HG02588 (cell line): ENCODE results near the gene KCTD2.

Experiments
- ATAC-seq: cut with Tn5 transposase; IDR thresholded peaks from one replicate; pipeline ENCODE4 v1.9.1; 2021; ENCODE audit warnings: mild to moderate bottlenecking, moderate library complexity; ENCODE audit not compliant: unreplicated experiment

Gene KCTD2

DNA sequence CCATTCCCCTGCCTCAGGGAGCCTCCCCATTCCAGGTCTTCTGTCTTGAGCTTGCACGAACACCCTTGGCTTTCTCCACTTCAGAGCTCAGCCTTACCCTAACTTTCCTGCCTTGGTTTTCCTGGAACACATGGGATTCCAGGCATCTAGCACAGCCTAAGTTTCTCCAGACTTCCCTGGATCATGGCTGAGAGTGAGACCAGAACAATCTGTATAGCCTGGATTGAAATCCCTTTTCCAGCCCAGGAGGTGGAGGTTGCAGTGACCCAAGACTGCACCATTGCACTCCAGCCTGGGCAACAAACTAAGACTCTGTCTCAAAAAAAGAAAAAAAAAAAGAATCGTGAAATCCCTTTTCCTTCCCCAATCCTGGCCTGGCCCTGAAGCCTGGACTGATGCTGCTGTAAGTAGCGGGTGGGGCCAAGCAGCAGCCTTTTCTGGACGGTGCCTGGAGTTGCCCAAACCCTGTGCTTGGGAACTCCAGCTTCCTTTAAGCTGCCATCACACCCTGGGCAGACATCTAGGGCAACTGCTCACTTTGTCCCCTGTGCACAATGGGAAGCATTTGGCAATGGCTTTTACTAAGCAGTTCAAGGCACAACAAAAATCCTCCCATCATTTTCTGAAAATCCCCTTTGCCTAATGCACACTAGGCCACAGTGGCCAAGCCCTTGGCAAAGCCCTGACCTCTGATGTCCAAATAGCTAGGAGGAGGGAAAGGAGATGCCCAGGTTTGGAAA is 28.7 kb downstream of the KCTD2 start:
- no peak for ATAC-seq

DNA sequence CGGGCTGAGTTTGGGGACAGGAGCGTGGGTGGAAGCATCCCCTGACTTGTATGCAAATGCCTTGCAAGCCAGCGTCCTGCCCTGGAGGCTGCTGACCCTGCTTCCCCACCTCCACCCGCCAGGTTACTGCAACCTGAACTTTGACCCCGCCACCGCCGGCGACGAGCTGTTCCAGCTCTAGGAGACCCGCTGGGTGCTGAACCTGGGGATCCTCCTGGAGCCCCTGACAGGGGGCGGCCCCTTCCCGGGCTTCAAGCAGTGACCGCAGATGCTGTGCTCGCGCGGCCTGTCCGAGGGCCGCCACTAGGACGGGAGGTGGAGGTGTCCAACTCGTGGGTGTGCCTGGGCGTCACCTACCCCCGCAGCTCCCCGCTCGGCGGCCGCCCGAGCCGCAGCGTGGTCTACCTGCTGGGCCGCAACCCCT is 30.1 kb downstream of the KCTD2 start:
- ATAC-seq: no peak

DNA sequence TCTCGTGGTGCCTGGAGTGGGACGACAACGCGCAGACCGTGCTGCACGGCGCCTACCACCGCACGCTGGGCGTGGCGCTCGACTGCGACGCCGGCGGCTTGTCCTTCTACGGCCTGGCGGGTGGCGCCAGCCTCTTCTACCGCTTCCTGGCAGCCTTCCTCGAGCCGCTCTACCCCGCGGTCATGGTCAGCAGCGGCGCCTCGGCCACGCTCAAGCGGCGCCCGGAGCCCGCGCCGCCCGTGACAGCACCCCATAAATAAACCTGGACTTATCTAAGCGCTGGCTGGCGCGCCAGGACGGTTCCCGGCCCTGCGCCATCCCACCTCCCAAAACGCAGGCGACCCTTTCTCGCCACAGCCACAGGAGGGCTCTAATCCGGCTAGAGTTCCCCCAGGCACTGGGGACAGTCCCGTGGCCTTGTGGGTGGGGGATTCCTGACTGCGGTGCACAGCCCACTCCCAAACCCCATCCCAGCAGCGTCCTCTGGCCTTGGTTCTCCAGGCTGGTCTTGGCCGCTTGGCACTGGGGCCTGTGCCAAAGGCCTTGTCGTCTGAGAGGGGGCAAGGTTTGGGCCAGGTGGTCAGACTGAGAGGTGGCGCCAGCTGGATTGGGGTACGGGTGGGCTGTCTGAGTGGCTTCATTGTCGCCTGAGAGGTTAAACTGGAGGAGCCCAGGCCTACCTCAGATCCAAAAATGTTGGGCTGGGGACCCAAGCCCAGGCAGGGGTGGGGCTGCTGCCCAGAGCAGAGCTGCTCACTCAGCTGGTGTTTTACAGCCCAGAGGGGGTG is 30.7 kb downstream of the KCTD2 start:
- ATAC-seq: no peak

DNA sequence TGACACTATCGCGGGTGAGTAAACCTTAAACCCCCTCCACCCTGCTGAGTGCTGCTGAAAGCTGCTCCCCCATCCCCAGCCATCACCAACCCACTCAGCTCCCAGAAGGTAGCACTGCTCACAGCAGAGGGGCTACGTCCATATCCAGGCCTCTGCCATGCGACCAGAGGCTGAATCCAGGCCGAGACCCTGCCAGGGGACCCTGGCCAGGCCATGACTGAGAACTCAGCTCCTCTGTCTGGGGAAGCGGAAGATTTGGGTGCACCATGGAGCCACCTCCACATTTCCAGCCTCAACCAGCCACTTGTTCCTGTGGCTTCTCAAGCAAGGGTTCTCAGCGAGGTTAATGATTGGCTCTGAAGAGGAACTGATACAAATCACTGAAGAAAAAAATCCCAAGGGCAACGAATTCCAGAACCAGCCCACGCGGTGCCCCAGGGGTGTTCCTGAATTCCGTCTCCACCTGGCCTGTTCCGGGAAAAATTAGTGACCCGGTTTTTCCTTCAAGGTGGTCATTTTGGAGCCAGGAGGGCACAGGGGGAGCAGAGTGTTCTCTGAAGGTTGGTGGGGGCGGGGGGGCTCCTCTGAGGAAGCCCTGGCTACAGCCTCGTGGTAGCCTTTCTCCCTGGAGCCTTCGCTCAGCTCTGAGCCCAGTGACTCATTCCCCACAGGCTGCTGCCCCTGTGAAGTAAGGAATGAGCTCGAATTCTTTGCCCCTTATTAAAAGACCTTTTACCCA is 31.4 kb downstream of the KCTD2 start:
- no peak for ATAC-seq

DNA sequence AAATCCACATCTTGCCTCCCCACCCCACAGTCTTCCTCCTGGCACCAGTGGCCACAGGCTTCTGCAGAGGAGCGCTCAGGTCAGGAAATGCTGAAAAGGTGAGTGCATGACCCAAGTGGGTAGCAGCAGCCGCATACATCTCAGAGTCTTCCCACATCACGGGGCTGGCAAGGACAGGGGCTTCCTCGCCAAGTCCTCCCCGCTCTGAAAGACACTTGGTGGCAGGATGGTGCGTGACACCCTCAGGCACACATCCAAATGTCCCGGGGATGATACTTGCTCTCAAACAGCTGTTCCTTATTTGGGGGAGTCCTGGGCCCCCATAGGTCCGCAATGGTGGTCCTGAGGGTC is 32.0 kb downstream of the KCTD2 start:
- no peak for ATAC-seq

DNA sequence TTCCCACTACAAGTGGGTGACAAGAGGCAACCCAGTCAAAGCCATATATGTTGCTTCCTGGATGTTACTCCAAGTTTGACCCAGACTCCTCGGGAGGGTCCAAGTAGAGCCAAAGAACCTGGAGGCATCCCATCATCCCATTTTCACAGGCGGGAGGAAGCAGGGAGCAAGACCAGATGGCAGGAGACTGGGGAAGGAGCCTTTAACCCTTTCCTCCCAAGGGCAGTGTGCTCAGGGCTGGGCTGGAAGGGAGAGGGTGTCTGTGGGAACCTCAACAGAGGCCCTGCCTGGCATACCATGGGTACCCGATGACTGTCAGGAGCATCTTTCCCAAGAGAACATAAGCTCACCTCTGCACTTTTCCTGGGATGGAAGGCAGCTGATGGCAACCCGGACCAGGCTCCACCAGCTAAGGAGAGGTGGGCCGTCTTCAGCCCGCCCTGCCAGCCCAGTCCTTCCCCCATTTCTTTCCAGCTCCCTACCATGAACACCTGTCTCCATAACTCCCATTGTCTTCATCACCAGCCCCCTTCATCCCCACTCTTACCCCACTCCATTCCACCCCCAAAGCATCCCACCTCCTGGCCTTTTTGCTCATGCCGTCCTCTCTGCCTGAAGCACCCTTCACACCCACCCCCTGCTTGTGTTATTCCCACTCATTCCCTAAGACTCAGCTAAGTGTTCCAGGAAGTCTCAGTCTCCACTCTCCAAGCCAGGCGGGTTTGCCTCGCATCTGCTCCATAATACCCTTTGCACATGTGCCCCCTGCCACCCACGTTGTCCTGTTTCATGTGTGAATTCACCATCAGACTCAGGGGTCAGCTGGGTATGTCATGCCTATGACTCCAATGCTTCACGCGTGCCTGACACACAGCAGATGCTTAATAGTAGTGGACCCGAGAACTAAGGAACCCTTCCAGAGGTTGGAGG is 34.9 kb downstream of the KCTD2 start:
- no peak for ATAC-seq

DNA sequence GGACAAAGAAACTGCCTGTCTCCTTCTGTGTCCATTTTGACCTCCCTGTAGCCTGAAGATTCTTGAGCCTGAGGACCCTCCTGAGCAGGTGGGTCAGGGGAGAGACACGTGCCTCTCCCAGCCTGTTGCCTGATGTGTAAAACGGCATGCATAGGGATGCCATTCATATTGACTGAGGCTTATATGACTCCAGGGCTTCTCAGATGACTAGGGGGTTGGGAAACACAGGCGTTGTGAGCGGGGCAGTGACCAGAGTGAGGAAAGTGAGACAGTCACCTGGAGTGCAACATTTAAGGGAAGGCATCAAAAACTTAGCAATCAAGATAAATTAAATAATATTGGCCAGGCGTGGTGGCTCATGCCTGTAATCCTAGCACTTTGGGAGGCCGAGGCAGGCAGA is 35.7 kb downstream of the KCTD2 start:
- ATAC-seq: no peak

DNA sequence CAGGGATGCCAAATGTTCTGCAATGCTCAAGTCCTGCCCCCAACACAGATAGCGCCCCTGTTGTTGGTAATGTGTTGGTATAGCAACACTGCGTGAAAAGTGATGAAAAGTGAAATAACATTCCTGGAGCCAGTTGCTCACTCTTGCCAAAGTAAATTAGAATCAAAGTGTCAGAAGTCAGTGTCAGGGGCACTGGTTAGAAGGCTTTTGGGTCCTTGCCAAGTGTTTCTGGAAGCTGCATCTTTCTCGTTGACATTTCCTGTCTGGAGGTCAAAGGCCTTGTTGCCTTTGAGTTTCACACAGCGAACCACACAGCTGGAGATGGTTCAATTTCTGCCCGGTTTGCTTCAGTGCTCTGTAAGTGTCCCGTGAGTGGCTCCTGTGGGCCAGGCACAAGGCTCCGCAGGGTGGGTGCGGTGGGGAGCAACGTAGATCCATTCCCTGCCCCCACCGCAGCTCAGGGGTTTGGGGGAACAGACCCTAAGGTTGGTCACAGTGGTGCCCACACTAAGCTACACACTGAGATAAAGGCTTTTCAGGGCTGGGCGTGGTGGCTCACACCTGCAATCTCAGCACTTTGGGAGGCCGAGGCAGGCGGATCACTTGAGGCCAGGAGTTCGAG is 37.1 kb downstream of the KCTD2 start:
- no peak for ATAC-seq

DNA sequence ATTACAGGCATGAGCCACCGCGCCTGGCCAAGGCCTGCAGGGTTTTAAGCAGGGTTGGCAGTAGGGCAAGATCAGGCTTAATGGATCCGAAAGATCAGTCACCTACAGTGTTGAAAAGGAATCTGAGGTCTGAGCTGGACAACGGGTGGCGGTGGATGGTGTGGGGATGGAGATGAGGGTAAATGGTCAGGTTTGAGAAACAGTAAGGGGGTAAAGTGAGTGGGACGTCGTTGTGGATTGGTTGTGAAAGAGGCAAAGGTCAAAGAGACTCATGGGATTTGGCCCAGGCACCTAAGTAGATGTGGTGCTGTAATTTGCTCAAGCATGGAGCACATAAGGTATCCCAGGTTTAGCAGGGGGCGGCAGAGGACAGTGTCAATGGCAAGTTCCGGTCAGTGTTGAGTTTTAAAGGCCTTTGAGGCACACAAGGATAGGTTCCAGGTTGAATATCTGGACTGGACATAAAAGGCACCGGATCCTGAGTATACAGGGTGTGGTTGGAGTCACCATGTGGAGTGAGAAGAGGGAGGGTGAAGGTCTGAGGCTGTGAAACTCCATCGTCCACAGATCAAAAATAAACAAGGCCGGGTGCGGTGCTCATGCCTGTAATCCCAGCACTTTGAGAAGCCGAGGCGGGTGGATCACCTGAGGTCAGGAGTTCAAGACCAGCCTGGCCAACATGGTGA is 39.6 kb downstream of the KCTD2 start:
- ATAC-seq: no peak

DNA sequence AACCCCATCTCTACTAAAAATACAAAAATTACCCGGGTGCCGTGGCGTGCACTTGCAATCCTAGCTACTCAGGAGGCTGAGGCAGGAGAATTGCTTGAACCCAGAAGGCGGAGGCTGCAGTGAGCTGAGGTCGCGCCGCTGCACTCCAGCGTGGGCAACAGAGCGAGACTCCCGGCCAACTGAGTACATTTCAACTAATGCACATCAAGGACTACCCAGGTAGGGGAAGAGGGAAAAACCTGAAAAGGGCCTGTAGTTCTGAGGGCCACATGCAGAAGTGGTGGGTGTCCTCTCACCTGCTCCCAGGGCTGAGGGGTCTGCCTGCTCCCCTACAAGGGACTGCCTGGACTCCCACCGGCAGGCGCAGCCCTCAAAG is 40.1 kb downstream of the KCTD2 start:
- ATAC-seq: no peak

DNA sequence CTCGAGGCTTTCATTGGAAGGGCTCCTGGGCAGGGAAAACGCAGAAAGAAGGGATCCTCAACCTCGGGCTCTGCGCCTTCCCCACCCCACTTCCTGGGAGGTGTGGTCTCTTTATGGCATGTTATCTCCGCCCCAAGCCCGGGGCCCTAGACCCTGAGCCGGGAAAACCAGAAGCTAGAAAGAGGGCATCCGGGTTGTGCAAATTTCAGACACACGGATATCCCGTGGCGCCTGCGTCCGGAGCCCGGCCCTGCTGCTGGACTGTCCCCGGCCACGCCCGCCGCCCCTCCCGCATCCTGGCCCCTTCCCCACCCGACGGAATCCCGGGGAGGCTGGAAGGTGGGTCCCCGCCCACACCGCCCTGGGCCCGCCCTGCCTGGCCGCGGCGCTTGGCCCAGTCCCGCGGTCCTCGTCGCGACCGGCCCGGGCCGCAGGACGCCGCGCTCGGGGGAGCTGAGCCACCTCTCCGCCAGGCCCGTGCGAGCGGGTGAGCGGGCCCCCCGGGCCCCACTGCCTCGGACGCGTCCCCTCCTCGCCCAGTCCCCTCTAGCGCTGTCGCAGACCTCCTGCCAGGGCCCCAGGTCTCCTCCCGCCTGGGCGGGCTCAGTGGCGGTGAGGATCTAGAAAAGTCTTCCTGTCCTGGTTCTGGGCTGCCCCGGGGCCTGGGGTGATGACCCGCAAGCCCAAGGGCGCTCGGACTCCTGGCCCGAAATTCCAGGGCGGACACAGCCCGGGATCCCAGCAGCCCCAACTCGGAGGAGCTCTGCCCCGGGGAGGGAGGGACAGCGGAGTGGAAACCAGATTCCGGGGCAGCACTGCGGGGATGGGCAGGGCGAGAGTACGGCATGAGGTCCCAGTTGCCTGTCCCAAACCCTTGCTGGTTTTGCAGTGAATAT is 40.8 kb downstream of the KCTD2 start, which contains the start of gene SLC16A5:
SLC16A5 (plus strand) TSS at position 397 of the 896 bp plus-strand sequence. CDS start 5,683 bp downstream, outside the sequence.
- ATAC-seq: no peak

DNA sequence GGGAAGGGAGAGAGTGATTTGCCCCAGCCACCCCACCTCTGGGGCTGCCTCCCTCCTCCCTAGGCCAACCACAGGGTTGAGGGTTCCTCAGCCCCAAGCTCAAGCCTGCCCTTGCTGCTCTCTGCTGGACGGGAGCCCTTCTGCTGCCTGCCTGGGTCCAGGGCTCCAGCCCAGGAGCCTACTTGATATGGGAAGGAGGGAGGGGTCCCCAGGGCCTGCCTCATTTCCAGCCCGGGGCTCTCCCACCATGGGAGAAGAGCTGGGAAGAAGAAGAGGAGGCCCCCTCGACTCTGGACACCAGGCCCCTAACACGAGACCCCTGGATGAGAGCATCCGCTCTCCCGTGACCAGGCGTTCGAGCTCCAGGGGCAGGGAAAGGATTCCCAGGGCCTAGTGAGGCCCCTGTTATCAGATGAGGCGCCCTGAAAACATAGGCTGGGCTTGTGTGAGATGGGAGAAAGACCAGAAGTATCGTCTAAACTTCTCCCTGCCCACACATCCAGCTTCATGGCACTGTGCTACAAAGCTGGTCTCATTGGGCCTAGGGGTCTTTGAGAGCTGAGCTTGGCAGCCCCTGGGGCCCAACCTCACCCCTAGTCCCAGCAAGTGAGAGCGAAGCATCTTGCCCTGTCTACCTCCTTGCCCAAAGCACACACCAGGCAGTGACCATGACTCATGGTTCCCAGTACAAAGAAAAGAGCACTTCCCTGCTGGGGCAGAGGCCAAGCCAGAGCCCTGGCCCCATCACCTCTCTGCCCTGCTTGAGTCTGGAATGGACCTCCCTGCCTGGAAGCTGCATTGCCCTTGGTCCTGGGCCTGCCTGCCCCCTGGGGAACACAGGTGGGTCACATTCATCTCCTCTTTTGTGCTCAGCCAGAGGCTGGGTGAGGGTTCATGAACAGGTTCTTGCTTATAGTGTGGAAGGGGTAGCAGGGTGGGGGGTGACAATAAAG is 41.7 kb downstream of the KCTD2 start:
- no peak for ATAC-seq

DNA sequence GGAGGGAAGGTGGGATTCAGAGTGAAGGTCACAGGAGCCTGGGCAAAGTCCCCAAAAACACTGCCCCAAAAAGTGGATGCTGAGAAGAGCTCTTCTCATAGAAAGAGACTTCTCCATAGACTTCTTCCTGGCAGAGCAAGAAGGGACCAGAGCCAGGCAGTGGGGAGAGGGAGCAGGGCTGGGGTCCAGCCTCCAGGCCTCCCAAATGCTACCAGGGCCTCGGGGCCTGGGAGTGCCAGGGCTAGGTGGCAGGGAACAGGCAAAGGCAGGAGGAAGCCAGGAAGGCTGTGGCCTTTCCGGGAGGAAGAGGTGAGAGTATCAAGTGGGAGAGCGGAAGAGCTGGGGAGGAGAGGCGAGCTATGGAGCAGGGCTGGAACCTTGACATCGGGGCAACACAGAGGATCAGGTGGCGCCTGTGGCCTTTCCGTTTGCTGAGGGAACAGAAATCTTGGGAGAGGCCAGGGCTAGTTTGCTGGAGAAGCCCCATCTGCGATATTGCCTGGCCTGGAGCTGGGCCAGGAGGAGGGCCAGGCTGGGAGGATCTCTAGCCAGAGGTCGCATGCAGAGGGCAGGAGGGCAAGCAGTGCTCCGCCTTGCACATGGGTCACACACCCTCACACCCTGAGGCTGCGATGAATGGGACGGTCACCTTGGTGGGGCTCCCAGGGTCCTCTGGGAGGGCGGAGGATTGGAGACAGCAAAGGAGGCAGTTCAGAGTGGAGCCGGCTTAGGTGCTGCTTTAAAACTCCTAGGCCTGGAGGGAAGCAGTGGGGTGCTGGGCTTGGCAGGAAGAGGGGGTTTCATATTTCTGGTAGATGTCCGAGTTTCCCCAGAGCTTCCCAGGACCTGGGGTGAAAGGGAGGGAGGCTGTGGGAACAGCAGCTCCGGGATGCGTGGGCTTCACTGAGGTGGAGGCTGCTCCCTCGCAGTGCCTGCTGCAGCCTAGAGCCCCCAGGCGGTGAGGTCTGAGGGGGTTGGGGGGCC is 44.1 kb downstream of the KCTD2 start:
- no peak for ATAC-seq

DNA sequence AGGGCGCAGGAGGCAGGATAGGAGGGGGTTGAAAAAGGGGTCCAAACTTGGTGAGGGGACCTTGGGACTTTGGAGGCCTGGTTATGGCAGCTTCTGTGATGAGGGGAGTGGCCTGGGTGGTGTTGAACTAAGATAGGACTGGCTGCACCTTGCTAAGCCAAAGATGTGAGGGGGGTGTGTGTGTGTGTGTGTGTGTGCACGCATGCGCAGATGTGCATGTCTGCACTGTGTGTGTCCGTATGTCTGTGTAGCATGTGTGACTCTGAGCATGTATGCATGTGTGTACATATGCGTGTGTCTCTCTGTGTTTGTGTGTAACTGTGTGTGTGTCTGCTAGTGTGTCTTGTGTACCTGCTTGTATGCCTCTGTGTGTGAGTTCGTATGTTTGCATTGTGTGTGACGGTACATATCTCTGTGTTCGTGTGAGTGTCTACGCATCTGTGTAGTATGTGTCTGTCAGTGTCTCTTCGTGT is 44.9 kb downstream of the KCTD2 start:
- ATAC-seq: no peak

DNA sequence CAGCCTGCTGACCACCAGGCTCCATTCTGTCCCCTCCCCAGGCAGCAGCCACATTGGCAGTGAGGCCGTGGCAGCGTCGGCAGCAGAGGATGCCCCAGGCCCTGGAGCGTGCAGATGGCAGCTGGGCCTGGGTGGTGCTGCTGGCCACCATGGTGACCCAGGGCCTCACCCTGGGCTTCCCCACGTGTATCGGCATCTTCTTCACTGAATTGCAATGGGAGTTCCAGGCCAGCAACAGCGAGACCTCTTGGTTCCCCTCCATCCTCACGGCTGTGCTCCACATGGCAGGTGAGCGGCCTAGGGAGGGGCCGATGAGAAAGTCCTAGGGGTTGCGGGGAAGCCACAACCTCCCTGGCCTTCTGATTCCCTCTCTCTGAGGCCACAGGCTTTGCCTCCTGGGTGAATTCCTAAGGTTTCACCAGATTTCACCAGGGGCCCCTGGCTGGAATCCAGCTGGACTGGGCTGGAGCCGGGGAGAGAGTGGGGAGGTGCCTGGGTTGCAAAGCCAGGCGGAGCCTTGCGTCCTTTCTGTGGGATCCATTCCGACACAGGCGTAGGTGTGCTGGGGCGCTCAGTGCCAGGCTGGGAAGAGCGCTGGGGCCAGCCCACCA is 46.6 kb downstream of the KCTD2 start:
- ATAC-seq: no peak
